GM12874 (cell line): ENCODE data around the gene CHST2.

Source experiments
- TF ChIP-seq, protein P1 (sequence below): IDR thresholded peaks from 2 replicates; pipeline ENCODE4 v1.5.1; 2011; ENCODE audit warnings: low read depth, mild to moderate bottlenecking, control low read depth, low read length, moderate library complexity; ENCODE audit not compliant: insufficient read depth

CHST2 gene

GRCh38 chr3:143081844-143082778 is 37.5 kb upstream of the CHST2 start:
- TF ChIP-seq, protein P1, sequence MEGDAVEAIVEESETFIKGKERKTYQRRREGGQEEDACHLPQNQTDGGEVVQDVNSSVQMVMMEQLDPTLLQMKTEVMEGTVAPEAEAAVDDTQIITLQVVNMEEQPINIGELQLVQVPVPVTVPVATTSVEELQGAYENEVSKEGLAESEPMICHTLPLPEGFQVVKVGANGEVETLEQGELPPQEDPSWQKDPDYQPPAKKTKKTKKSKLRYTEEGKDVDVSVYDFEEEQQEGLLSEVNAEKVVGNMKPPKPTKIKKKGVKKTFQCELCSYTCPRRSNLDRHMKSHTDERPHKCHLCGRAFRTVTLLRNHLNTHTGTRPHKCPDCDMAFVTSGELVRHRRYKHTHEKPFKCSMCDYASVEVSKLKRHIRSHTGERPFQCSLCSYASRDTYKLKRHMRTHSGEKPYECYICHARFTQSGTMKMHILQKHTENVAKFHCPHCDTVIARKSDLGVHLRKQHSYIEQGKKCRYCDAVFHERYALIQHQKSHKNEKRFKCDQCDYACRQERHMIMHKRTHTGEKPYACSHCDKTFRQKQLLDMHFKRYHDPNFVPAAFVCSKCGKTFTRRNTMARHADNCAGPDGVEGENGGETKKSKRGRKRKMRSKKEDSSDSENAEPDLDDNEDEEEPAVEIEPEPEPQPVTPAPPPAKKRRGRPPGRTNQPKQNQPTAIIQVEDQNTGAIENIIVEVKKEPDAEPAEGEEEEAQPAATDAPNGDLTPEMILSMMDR, result no peak

DNA sequence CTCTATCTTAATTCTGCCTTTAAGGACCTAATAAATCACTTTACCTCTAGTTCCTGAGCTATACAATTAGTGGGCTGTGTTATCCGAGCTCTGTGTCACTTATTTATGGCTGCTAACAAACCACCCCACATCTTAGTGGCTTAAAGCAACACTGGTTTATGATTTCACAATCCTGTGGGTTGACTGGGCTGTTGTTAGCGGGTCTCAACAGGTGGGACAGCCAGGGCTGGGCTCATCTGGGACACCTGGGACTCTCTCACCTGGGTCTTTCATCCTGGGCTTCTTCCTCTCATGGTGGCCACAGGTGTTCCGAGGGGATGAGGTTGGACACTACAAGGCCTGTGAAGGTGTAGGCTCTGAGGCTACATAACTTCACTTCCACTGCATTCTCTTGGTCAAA is 35.8 kb upstream of the CHST2 start:
- TF ChIP-seq, protein P1, result no peak

DNA sequence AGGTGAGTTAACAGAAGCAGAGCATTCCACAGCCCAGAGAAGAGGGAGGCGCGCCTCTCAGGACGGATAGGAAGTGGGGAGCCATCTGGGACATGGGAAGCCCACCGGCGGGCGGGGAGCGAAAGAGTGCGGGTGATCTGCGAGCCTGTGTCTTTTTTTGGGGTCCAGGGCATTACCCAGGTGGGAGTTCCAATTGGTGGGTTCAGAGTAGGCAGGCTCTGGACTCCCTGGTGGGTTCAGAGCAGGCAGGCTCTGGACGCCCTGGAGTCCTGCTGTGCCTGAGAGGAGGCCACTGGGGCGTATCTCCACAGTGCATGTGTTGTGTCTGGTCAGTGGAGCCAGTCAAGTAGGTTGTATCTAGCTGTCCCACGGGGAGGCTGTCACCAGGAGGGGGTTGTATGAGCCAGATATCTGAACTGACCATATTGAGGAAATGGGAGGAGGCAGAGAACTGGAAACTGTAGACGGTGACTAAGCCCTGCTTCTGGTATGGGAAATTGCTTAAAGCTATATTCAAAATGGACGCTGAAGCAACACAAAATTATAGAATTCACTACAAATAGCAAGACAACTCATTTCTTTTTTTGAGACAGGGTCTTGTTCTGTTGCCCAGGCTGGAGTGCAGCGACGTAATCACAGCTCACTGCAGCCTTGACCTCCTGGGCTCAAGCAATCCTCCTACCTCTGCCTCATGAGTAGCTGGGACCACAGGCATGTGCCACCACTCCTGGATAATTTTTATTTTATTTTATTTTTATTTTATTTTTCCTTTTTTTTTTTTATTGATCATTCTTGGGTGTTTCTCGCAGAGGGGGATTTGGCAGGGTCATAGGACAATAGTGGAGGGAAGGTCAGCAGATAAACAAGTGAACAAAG is 34.5 kb upstream of the CHST2 start:
- TF ChIP-seq, protein P1, result no peak

DNA sequence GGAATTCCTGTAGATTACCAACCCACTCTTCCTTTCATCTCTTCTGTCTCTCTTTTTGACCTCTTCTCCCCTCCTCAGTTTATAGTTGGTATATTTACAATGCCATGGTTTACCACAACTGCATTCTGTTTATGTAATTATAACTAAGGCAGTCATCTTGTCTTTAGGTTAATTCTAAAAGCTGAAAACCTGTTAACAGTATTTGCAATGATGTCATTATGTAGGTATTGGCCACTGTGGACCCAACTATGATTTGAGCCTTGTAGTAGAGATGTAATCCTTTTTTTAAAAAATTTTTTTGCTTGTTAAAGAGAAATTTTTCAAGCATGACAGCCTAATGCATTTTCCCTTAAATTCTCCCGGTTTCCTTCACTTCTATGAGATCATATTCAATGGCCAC is 30.7 kb upstream of the CHST2 start:
- TF ChIP-seq, protein P1, result no peak

DNA sequence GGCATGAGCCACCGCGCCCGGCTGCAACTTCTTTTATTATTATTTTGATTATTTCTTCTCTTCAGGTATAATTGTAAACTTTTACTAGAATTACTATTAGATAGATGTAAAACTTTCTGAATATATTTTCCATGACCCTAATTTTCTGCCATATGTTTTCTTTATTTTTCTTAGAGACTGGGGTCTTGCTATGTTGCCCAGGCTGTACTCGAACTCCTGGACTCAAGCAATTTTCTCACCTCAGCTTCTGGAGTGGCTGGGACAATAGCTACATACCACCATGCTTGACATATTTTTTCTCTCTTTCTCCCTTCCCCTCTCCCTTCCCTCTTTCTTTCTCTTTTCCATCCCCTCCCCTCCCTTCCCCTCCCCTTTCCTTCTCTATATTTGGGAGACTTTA is 29.6 kb upstream of the CHST2 start:
- TF ChIP-seq, protein P1, result no peak

DNA sequence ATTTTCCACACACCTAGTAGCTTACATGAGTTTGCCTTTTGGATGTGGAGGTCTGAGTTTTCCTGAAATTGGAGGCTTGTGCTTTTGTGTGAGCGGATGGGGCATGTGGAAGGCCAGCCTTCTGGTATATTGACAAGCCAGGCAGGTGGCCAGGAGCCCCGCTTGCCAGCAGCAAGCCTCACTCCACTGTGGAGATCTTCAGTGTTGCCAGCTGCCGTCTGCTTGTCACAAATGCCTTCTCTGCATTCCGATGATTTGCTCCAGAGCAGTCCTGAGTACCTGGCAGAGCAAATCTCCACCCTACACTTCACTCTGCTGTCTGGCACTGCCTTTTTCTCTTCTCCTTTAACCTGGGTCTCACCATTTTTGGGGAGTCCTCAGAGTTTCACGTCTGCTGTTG is 29.1 kb upstream of the CHST2 start:
- TF ChIP-seq, protein P1, result no peak
